Osteoblast (primary cell): ENCODE measurements around the gene SLC39A13. TPM values are rescaled to one million over a fixed set of nuclear protein-coding genes. Genes with fewer than 3 reads are reported as not detected.

Source experiments
- DNase-seq: peaks from one replicate; pipeline ENCODE4 v3.0.0; 2011; ENCODE audit warnings: low spot score, mixed read lengths; ENCODE audit not compliant: insufficient read length; ENCODE audit errors: missing footprints
- H2AFZ ChIP-seq: 2 replicates; pipeline ENCODE4 v1.6.0; 2011; ENCODE audit warnings: mild to moderate bottlenecking, low read length
- H3K27ac ChIP-seq: 2 replicates; pipeline ENCODE4 v1.5.1; 2011; ENCODE audit warnings: mild to moderate bottlenecking, low read depth, low read length, moderate library complexity
- H3K27me3 ChIP-seq: 2 replicates; pipeline ENCODE4 v1.6.0; 2012; ENCODE audit warnings: mild to moderate bottlenecking, control low read depth, inconsistent platforms, low read length, moderate library complexity; ENCODE audit not compliant: insufficient read depth
- H3K36me3 ChIP-seq: 2 replicates; pipeline ENCODE4 v1.5.1; 2011; ENCODE audit warnings: mild to moderate bottlenecking, low read length, control low read depth, moderate library complexity; ENCODE audit not compliant: insufficient read depth
- H3K4me1 ChIP-seq: 2 replicates; pipeline ENCODE4 v1.5.1; 2011; ENCODE audit warnings: mild to moderate bottlenecking, low read length, control low read depth, moderate library complexity; ENCODE audit not compliant: insufficient read depth
- H3K4me2 ChIP-seq: 2 replicates; pipeline ENCODE4 v1.6.0; 2011; ENCODE audit warnings: mild to moderate bottlenecking, low read length; ENCODE audit not compliant: insufficient read depth
- H3K4me3 ChIP-seq: fragments of 200-600 bp; sonication (generic); 3 replicates; pipeline ENCODE4 v1.5.1; 2012; ENCODE audit warnings: mild to moderate bottlenecking, low read length, inconsistent platforms; ENCODE audit not compliant: insufficient read depth
- H3K79me2 ChIP-seq: 2 replicates; pipeline ENCODE4 v1.6.0; 2012; ENCODE audit warnings: mild to moderate bottlenecking, low read length, control low read depth, inconsistent platforms; ENCODE audit not compliant: insufficient read depth
- H3K9me3 ChIP-seq: 2 replicates; pipeline ENCODE4 v1.5.1; 2011; ENCODE audit warnings: low read depth, low read length, control low read depth
- H4K20me1 ChIP-seq: 2 replicates; pipeline ENCODE4 v1.6.0; 2012; ENCODE audit warnings: mild to moderate bottlenecking, low read length, control low read depth; ENCODE audit not compliant: insufficient read depth
- CTCF ChIP-seq: IDR thresholded peaks from 2 replicates; pipeline ENCODE4 v1.5.1; 2011; ENCODE audit warnings: mild to moderate bottlenecking, low read depth, low read length, moderate library complexity; ENCODE audit errors: extremely low read depth
- total RNA-seq: library from RNA; depleted of rRNA; stranded (reverse); fragments of >200 nt; gene quantifications from 2 replicates; pipeline ENCODE4 v1.2.3, GENCODE V29; 2012

Gene SLC39A13
- total RNA-seq, 1 donor, result 78.9 TPM

GRCh38 chr11:47360341-47360740, 48.0 kb upstream of the SLC39A13 start:
- no peaks in the 10 kb centered on the region for H4K20me1 ChIP-seq
- no peak overlapping the region for H3K4me2 ChIP-seq
- no peaks in the 10 kb centered on the region for H3K36me3 ChIP-seq
- H3K27ac ChIP-seq, result no peak overlapping the region
- H3K4me3 ChIP-seq, result no peak overlapping the region
- no peak for DNase-seq
- H3K79me2 ChIP-seq, result no peaks in the 10 kb centered on the region
- H3K9me3 ChIP-seq, result no peaks in the 10 kb centered on the region
- no peaks in the 10 kb centered on the region for H3K4me1 ChIP-seq
- no peak for TF ChIP-seq CTCF
- H3K27me3 ChIP-seq, result no peaks in the 10 kb centered on the region
- no peak overlapping the region for H2AFZ ChIP-seq

GRCh38 chr11:47361419-47361818, 47.0 kb upstream of the SLC39A13 start:
- Histone ChIP-seq H3K27ac (no peak overlapping the region), H3K4me3 (no peak overlapping the region), H4K20me1 (no peaks in the 10 kb centered on the region), H2AFZ (no peak overlapping the region), H3K79me2 (no peaks in the 10 kb centered on the region), H3K27me3 (no peaks in the 10 kb centered on the region), H3K4me2 (no peak overlapping the region), H3K36me3 (no peaks in the 10 kb centered on the region), H3K4me1 (no peaks in the 10 kb centered on the region), H3K9me3 (no peaks in the 10 kb centered on the region)
- no peak for DNase-seq
- no peak for TF ChIP-seq CTCF

- peaks cover 4% of the 10 kb centered on the region for H3K27me3 ChIP-seq
- no peak for DNase-seq
- H3K79me2 ChIP-seq, result no peaks in the 10 kb centered on the region
- no peak for TF ChIP-seq CTCF
- H3K4me3 ChIP-seq, result no peak overlapping the region
- no peak overlapping the region for H3K4me2 ChIP-seq
- H3K36me3 ChIP-seq, result no peaks in the 10 kb centered on the region
- no peak overlapping the region for H3K27ac ChIP-seq
- H2AFZ ChIP-seq, result no peak overlapping the region
- no peaks in the 10 kb centered on the region for H4K20me1 ChIP-seq
- no peaks in the 10 kb centered on the region for H3K9me3 ChIP-seq
- no peaks in the 10 kb centered on the region for H3K4me1 ChIP-seq
Measured at GRCh38 chr11:47366020-47366490, 42.3 kb upstream of the SLC39A13 start.

GRCh38 chr11:47369676-47370075, 38.7 kb upstream of the SLC39A13 start:
- no peak overlapping the region for H2AFZ ChIP-seq
- H3K4me1 ChIP-seq, result peaks cover 4% of the 10 kb centered on the region
- H3K27me3 ChIP-seq, result peaks cover 4% of the 10 kb centered on the region
- H3K4me2 ChIP-seq, result no peak overlapping the region
- no peak for DNase-seq
- H3K9me3 ChIP-seq, result no peaks in the 10 kb centered on the region
- TF ChIP-seq CTCF, result no peak
- H3K79me2 ChIP-seq, result no peaks in the 10 kb centered on the region
- H3K27ac ChIP-seq, result no peak overlapping the region
- H4K20me1 ChIP-seq, result no peaks in the 10 kb centered on the region
- H3K4me3 ChIP-seq, result no peak overlapping the region
- no peaks in the 10 kb centered on the region for H3K36me3 ChIP-seq
